Caco-2 (cell line): ENCODE data around the gene TEF. TPM values are rescaled to one million over a fixed set of nuclear protein-coding genes. Genes with fewer than 3 reads are reported as not detected.

Experiments used
- BruUV-seq: library from RNA; stranded (reverse); fragments of 400-500 nt; replicated peaks from 2 replicates; lab custom pipeline; 2021; lab: Mats Ljungman, UMichigan
- CTCF ChIA-PET: fragments of 300-600 bp; sonication (Branson Sonifier 250); formaldehyde crosslinking; loops from one replicate; lab custom pipeline; 2022; ENCODE audit warnings: antibody characterized with exemption; lab: Charles Lee
- POLR2A ChIA-PET: fragments of 300-600 bp; sonication (Branson Sonifier 250); formaldehyde crosslinking; loops from one replicate; lab custom pipeline; 2022; ENCODE audit warnings: antibody characterized with exemption; lab: Charles Lee
- DNase-seq, 2 experiments: peaks; one replicate each; pipeline versions ENCODE4 v3.0.0 to v3.0.0-alpha.2; 2020 to 2022
- H3K27me3 ChIP-seq: replicated peaks from 2 replicates; pipeline ENCODE4 v1.6.0; 2011; ENCODE audit warnings: low read length; ENCODE audit not compliant: control insufficient read depth, insufficient read depth
- H3K36me3 ChIP-seq: 2 replicates; pipeline ENCODE4 v1.5.1; 2011; ENCODE audit warnings: low read length; ENCODE audit not compliant: control insufficient read depth, insufficient read depth
- H3K4me1 ChIP-seq: fragments of 250-450 bp; sonication (Bioruptor Pico); 2 replicates; pipeline ENCODE4 v1.5.1; 2020; ENCODE audit warnings: mild to moderate bottlenecking
- H3K4me3 ChIP-seq: 2 replicates; pipeline ENCODE4 v1.5.1; 2011; ENCODE audit warnings: low read depth, mild to moderate bottlenecking, control low read depth, low read length
- H3K9me3 ChIP-seq: fragments of 250-450 bp; sonication (Bioruptor Pico); 2 replicates; pipeline ENCODE4 v1.5.1; 2020; ENCODE audit warnings: mild to moderate bottlenecking, moderate library complexity
- H3K27ac Mint-ChIP-seq: one replicate; pipeline ENCODE4 v1.8.0; 2022; ENCODE audit warnings: mixed read lengths; ENCODE audit not compliant: unreplicated experiment
- H3K27me3 Mint-ChIP-seq: one replicate; pipeline ENCODE4 v1.8.0; 2022; ENCODE audit warnings: mixed read lengths; ENCODE audit not compliant: insufficient read depth, unreplicated experiment
- H3K36me3 Mint-ChIP-seq: one replicate; pipeline ENCODE4 v1.8.0; 2022; ENCODE audit warnings: mild to moderate bottlenecking, mixed read lengths; ENCODE audit not compliant: insufficient read depth, unreplicated experiment
- H3K4me1 Mint-ChIP-seq: one replicate; pipeline ENCODE4 v1.8.0; 2022; ENCODE audit warnings: low read depth, mixed read lengths; ENCODE audit not compliant: unreplicated experiment
- H3K4me3 Mint-ChIP-seq: one replicate; pipeline ENCODE4 v1.8.0; 2022; ENCODE audit warnings: mild to moderate bottlenecking, moderate library complexity, mixed read lengths; ENCODE audit not compliant: unreplicated experiment
- H3K9me3 Mint-ChIP-seq: one replicate; pipeline ENCODE4 v1.8.0; 2022; ENCODE audit warnings: mixed read lengths; ENCODE audit not compliant: unreplicated experiment
- CTCF ChIP-seq, 2 experiments: fragments of 200-600 bp in 1 of 2; IDR thresholded peaks; 1 replicate in 1 of 2; 2 replicates in 1 of 2; pipeline versions ENCODE4 v1.5.1 to v1.8.0; 2011 to 2022; ENCODE audit warnings: antibody characterized with exemption in 1 of 2, control low read depth in 1 of 2, inconsistent platforms in 1 of 2, low read depth in 1 of 2, low read length in 1 of 2, mild to moderate bottlenecking in 1 of 2, moderate library complexity in 1 of 2; ENCODE audit not compliant: insufficient read depth in 1 of 2, severe bottlenecking in 1 of 2, unreplicated experiment in 1 of 2
- intact Hi-C: fragments of 100-400 bp; cut with micrococcal nuclease; formaldehyde crosslinking; loops from one replicate; pipeline ENCODE4 v1.10.0; 2022; ENCODE audit not compliant: unreplicated experiment
- total RNA-seq: library from RNA; stranded (reverse); gene quantifications from 2 replicates; pipeline ENCODE4 v1.2.3, GENCODE V29; 2022

The TEF gene
- total RNA-seq, 1 experiment from 2014 or later: 13.8 TPM

- Histone ChIP-seq H3K36me3 (peaks cover 5% of the 10 kb centered on the region), H3K27me3 (no peaks in the 10 kb centered on the region), H3K9me3 (no peaks in the 10 kb centered on the region), H3K4me3 (no peak overlapping the region), H3K4me1 (peaks cover 35% of the 10 kb centered on the region)
- Mint-ChIP-seq H3K9me3 (no peaks in the 10 kb centered on the region), H3K36me3 (peaks cover 82% of the 10 kb centered on the region), H3K4me3 (no peak overlapping the region), H3K4me1 (peaks cover 28% of the 10 kb centered on the region), H3K27ac (peak overlapping the region; percentile 86), H3K27me3 (no peaks in the 10 kb centered on the region)
- intact Hi-C loops: no loop called here
- ChIA-PET POLR2A (no interaction called here), CTCF (no interaction called here)
- no TSS peak for BruUV-seq
- TF ChIP-seq CTCF (IDR thresholded peaks at IDR 0.05; ENCODE audit: insufficient read depth in 1 of 2, low read depth in 1 of 2, low read length in 1 of 2, severe bottlenecking in 1 of 2, unreplicated experiment in 1 of 2): no peak
- no peak for DNase-seq
Measured at GRCh38 chr22:41351011-41351410, 30.7 kb upstream of the TEF start.

DNA sequence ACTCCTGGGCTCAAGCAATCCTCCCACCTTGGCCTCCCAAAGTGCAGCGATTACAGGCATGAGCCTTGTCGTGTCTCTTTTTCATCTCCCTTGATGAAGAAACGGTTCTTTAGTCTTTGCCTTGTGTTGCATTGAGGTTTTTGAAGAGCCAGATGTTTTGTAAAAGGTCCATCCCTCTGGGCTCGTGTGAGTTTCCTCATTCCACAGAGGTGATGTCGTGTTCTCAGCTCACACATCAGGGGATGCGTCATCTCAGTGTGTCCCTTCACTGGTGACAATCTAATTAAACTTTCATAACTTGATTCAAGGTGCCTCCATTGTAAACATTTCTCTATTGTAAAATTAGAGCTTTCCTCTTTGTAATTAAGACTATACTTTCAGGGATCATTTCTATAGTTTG, 29.7 kb upstream of the TEF start:
- peak overlapping the region; percentile 80 for H3K27ac Mint-ChIP-seq
- H3K36me3 ChIP-seq: peaks cover 5% of the 10 kb centered on the region
- intact Hi-C loops: no loop called here
- no TSS peak for BruUV-seq
- ChIA-PET POLR2A (interaction anchor here (0.8 kb wide), 1 partner anchor 29 kb away, joined by 3 read pairs; the partner anchor contains the start of gene TEF), CTCF (no interaction called here)
- H3K27me3 ChIP-seq: no peaks in the 10 kb centered on the region
- no peaks in the 10 kb centered on the region for H3K9me3 ChIP-seq
- H3K4me1 ChIP-seq: peaks cover 35% of the 10 kb centered on the region
- no peaks in the 10 kb centered on the region for H3K9me3 Mint-ChIP-seq
- peak; percentile 42 to 57 for DNase-seq
- TF ChIP-seq CTCF (IDR thresholded peaks at IDR 0.05; ENCODE audit: insufficient read depth in 1 of 2, low read depth in 1 of 2, low read length in 1 of 2, severe bottlenecking in 1 of 2, unreplicated experiment in 1 of 2): no peak
- H3K4me1 Mint-ChIP-seq: peaks cover 28% of the 10 kb centered on the region
- no peak overlapping the region for H3K4me3 Mint-ChIP-seq
- H3K27me3 Mint-ChIP-seq: no peaks in the 10 kb centered on the region
- no peak overlapping the region for H3K4me3 ChIP-seq
- peaks cover 80% of the 10 kb centered on the region for H3K36me3 Mint-ChIP-seq

DNA sequence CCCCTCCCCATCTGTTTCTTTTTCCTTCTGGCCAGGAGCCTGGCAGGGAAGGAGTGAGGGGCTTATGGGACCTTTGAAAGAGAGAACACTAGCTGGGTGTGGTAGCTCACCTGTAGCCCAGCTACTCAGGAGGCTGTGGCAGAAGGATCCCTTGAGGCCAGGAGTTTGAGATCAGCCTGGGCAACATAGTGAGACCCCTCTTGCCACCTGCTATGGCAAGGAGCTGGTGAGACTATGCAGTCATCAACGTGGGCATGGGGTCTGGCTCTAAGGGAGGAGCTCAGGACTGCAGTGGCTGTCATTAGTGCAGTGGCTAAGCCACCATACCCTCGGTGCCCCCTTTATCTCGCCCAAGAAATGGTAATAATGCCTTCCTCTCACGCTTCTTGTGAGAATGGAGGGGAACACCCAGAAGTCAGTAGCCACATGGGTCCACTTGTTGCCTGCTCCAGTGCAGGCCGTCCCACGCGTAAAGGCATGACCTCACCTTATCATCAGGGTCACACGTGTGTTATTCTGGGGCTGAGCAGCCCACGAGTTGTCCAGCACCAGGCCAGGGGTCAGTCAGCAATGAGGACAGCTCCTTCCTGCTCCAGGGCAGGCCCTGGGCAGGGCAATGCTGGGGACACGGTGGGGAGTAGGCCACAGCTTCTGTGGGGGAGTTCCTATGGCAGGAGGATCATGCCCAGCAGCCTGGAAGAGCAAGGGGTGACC, 27.7 kb upstream of the TEF start:
- Histone ChIP-seq H3K4me1 (peaks cover 46% of the 10 kb centered on the region), H3K9me3 (no peaks in the 10 kb centered on the region), H3K27me3 (no peaks in the 10 kb centered on the region), H3K4me3 (no peak overlapping the region), H3K36me3 (peaks cover 7% of the 10 kb centered on the region)
- Mint-ChIP-seq H3K4me1 (peaks cover 24% of the 10 kb centered on the region), H3K27me3 (no peaks in the 10 kb centered on the region), H3K27ac (peak overlapping the region; percentile 37), H3K9me3 (no peaks in the 10 kb centered on the region), H3K4me3 (no peak overlapping the region), H3K36me3 (peaks cover 61% of the 10 kb centered on the region)
- POLR2A ChIA-PET: interaction anchor here (0.9 kb wide), 1 partner anchor 27 kb away, joined by 7 read pairs; the partner anchor contains the start of gene TEF
- intact Hi-C loops: no loop called here
- DNase-seq: no peak
- no peak for TF ChIP-seq CTCF (IDR thresholded peaks at IDR 0.05; ENCODE audit: insufficient read depth in 1 of 2, low read depth in 1 of 2, low read length in 1 of 2, severe bottlenecking in 1 of 2, unreplicated experiment in 1 of 2)
- CTCF ChIA-PET: no interaction called here
- BruUV-seq: no TSS peak
